Esophagus muscularis mucosa (tissue), 4 donors: ENCODE data around the gene SNX11.

Experiments used
- EP300 ChIP-seq: sonication (generic); formaldehyde crosslinking; IDR thresholded peaks from one replicate; pipeline ENCODE4 v1.6.1; 2017; ENCODE audit warnings: antibody characterized with exemption
- POLR2A ChIP-seq: fragments of 450-650 bp; IDR thresholded peaks from one replicate; pipeline ENCODE4 v1.6.1; 2017; ENCODE audit warnings: antibody characterized with exemption, moderate library complexity, mild to moderate bottlenecking, low read depth
- POLR2AphosphoS5 ChIP-seq, 2 donors: sonication (generic); formaldehyde crosslinking; IDR thresholded peaks; one replicate each; pipeline ENCODE4 v1.6.1; 2017; ENCODE audit warnings: antibody characterized with exemption in 2 of 2
- TF ChIP-seq, protein P1 (sequence below), 3 experiments: fragments of 200-600 bp in 2 of 3; fragments of 450-650 bp in 1 of 3; sonication (generic) in 2 of 3; IDR thresholded peaks; one replicate each; pipeline ENCODE4 v1.5.1; 2017 to 2019; ENCODE audit warnings: antibody characterized with exemption in 3 of 3, mild to moderate bottlenecking in 2 of 3, moderate library complexity in 1 of 3

DNA sequence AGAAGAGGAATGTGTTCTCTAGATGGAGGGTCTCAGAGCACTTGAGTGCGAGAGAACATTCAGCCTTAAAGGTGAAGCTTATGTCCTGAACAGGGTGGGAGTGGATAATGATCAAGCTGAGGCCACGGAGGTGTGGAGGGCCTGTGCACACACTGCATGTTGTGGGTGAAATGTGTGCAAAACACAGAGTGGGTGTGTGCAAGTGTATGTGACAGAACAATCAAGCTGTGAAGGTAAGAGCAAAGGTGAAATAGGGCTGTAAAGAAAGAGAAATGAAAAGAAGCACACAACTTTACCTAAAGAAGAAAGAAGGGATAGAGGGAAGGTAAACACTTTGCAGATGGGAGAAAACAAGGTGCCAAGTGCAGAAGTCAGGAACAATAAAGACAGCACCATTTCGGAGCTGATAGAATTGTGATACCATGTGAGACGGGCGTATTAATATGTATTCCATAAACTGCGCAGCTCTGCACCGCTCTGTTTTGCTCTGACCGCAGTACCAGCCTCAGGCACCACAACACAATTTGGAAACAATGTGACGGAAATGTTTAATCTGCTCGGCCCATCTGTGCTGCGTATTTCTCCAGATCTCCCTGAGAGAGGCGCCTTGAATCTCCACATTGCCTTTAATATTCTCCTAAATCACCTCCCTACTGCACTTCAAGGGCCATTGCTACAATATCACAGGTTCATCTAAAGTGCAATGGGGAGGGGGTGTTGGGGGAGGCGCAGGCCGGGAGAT lies 40.6 kb downstream of the SNX11 start:
- TF ChIP-seq, protein P1, sequence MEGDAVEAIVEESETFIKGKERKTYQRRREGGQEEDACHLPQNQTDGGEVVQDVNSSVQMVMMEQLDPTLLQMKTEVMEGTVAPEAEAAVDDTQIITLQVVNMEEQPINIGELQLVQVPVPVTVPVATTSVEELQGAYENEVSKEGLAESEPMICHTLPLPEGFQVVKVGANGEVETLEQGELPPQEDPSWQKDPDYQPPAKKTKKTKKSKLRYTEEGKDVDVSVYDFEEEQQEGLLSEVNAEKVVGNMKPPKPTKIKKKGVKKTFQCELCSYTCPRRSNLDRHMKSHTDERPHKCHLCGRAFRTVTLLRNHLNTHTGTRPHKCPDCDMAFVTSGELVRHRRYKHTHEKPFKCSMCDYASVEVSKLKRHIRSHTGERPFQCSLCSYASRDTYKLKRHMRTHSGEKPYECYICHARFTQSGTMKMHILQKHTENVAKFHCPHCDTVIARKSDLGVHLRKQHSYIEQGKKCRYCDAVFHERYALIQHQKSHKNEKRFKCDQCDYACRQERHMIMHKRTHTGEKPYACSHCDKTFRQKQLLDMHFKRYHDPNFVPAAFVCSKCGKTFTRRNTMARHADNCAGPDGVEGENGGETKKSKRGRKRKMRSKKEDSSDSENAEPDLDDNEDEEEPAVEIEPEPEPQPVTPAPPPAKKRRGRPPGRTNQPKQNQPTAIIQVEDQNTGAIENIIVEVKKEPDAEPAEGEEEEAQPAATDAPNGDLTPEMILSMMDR (IDR thresholded peaks at IDR 0.05): no peak
- TF ChIP-seq POLR2A (no peak), POLR2AphosphoS5 (IDR thresholded peaks at IDR 0.05) (no peak), EP300 (no peak)
